HEK293 (cell line): ENCODE results near the gene ANXA4.

ENCODE experiments used
- CTCF ChIA-PET: fragments of 350-600 bp; formaldehyde crosslinking; extraction: SDS; loops from one replicate; lab custom pipeline; 2021; ENCODE audit warnings: antibody characterized with exemption; lab: Yijun Ruan, JAX
- POLR2A ChIA-PET: fragments of 300-600 bp; formaldehyde crosslinking; extraction: SDS; loops from one replicate; lab custom pipeline; 2020; ENCODE audit warnings: antibody characterized with exemption, inconsistent platforms; lab: Yijun Ruan, JAX
- H3K27ac ChIP-seq: fragments of 200-500 bp; sonication (Bioruptor generic); 2 replicates; pipeline ENCODE4 v1.5.1; 2014; ENCODE audit warnings: low read depth, low read length, control low read depth, inconsistent platforms; ENCODE audit errors: extremely low read depth
- H3K36me3 ChIP-seq, 2 experiments: fragments of 200-500 bp in 1 of 2; sonication (Bioruptor generic) in 1 of 2; 1 replicate in 1 of 2; 2 replicates in 1 of 2; pipeline ENCODE4 v1.5.1; 2014 to 2017; ENCODE audit warnings: inconsistent platforms in 2 of 2, low read length in 2 of 2; ENCODE audit not compliant: control insufficient read depth in 2 of 2, insufficient read depth in 1 of 2
- H3K4me1 ChIP-seq: fragments of 200-500 bp; sonication (Bioruptor generic); 2 replicates; pipeline ENCODE4 v1.5.1; 2014; ENCODE audit warnings: mild to moderate bottlenecking, low read length, inconsistent platforms; ENCODE audit not compliant: control insufficient read depth, insufficient read depth
- H3K4me3 ChIP-seq: 2 replicates; pipeline ENCODE4 v1.5.1; 2011; ENCODE audit warnings: low read depth, mild to moderate bottlenecking, control low read depth, low read length, moderate library complexity
- H3K9me3 ChIP-seq: fragments of 200-500 bp; sonication (Bioruptor generic); 2 replicates; pipeline ENCODE4 v1.5.1; 2014; ENCODE audit warnings: low read depth, low read length, inconsistent platforms; ENCODE audit not compliant: control insufficient read depth, insufficient read depth
- GLI2 ChIP-seq: fragments of 450-650 bp; formaldehyde crosslinking; IDR thresholded peaks from 2 replicates; pipeline ENCODE4; 2017; ENCODE audit warnings: missing biosample characterization, missing genetic modification characterization, low read depth, borderline replicate concordance
- KLF10 ChIP-seq: fragments of 450-650 bp; IDR thresholded peaks from 2 replicates; pipeline ENCODE4 v1.5.1; 2018; ENCODE audit warnings: missing biosample characterization, mild to moderate bottlenecking, missing genetic modification characterization
- SCRT1 ChIP-seq: fragments of 450-650 bp; formaldehyde crosslinking; IDR thresholded peaks from 2 replicates; pipeline ENCODE4 v1.5.1; 2016; ENCODE audit warnings: missing biosample characterization, missing genetic modification characterization, borderline replicate concordance
- SP3 ChIP-seq: fragments of 450-650 bp; formaldehyde crosslinking; IDR thresholded peaks from 2 replicates; pipeline ENCODE4 v1.5.1; 2016; ENCODE audit warnings: missing biosample characterization, missing genetic modification characterization
- ZBTB48 ChIP-seq: fragments of 450-650 bp; formaldehyde crosslinking; IDR thresholded peaks from 2 replicates; pipeline ENCODE4 v1.5.1; 2016; ENCODE audit warnings: missing biosample characterization, missing genetic modification characterization
- ZBTB8A ChIP-seq: fragments of 450-650 bp; formaldehyde crosslinking; IDR thresholded peaks from 2 replicates; pipeline ENCODE4 v1.5.1; 2016; ENCODE audit warnings: missing biosample characterization, missing genetic modification characterization
- ZNF138 ChIP-seq: fragments of 450-650 bp; formaldehyde crosslinking; IDR thresholded peaks from 2 replicates; pipeline ENCODE4 v1.5.1; 2016; ENCODE audit warnings: missing biosample characterization, missing genetic modification characterization, borderline replicate concordance
- ZNF157 ChIP-seq: fragments of 450-650 bp; formaldehyde crosslinking; IDR thresholded peaks from 2 replicates; pipeline ENCODE4 v1.5.1; 2016; ENCODE audit warnings: missing biosample characterization, missing genetic modification characterization
- ZNF202 ChIP-seq: fragments of 450-650 bp; formaldehyde crosslinking; IDR thresholded peaks from 2 replicates; pipeline ENCODE4 v1.5.1; 2016; ENCODE audit warnings: missing biosample characterization, missing genetic modification characterization, borderline replicate concordance
- ZNF239 ChIP-seq: fragments of 450-650 bp; formaldehyde crosslinking; IDR thresholded peaks from 2 replicates; pipeline ENCODE4 v1.5.1; 2016; ENCODE audit warnings: missing biosample characterization, missing genetic modification characterization
- ZNF302 ChIP-seq: fragments of 450-650 bp; formaldehyde crosslinking; IDR thresholded peaks from 2 replicates; pipeline ENCODE4 v1.5.1; 2016; ENCODE audit warnings: missing biosample characterization, missing genetic modification characterization, low read depth
- ZNF341 ChIP-seq: fragments of 450-650 bp; formaldehyde crosslinking; IDR thresholded peaks from 2 replicates; pipeline ENCODE4; 2016; ENCODE audit warnings: low read depth, missing biosample characterization, missing genetic modification characterization
- ZNF423 ChIP-seq: fragments of 450-650 bp; formaldehyde crosslinking; IDR thresholded peaks from 2 replicates; pipeline ENCODE4 v1.5.1; 2016; ENCODE audit warnings: missing biosample characterization, missing genetic modification characterization
- ZNF426 ChIP-seq: fragments of 450-650 bp; formaldehyde crosslinking; IDR thresholded peaks from 2 replicates; pipeline ENCODE4 v1.5.1; 2017; ENCODE audit warnings: missing biosample characterization, missing genetic modification characterization, mild to moderate bottlenecking, inconsistent platforms, moderate library complexity
- ZNF521 ChIP-seq: fragments of 450-650 bp; formaldehyde crosslinking; IDR thresholded peaks from 2 replicates; pipeline ENCODE4 v1.5.1; 2017; ENCODE audit warnings: missing biosample characterization, mild to moderate bottlenecking, missing genetic modification characterization
- ZNF558 ChIP-seq: fragments of 450-650 bp; formaldehyde crosslinking; IDR thresholded peaks from 2 replicates; pipeline ENCODE4 v1.5.1; 2016; ENCODE audit warnings: missing biosample characterization, missing genetic modification characterization
- ZNF585B ChIP-seq: fragments of 450-650 bp; formaldehyde crosslinking; IDR thresholded peaks from 2 replicates; pipeline ENCODE4 v1.5.1; 2016; ENCODE audit warnings: missing biosample characterization, missing genetic modification characterization
- ZNF596 ChIP-seq: fragments of 450-650 bp; IDR thresholded peaks from 2 replicates; pipeline ENCODE4 v1.5.0; 2018; ENCODE audit warnings: missing biosample characterization, mild to moderate bottlenecking, missing genetic modification characterization, moderate library complexity
- ZNF623 ChIP-seq: fragments of 450-650 bp; formaldehyde crosslinking; IDR thresholded peaks from 2 replicates; pipeline ENCODE4 v1.5.1; 2016; ENCODE audit warnings: missing biosample characterization, missing genetic modification characterization
- ZNF624 ChIP-seq: fragments of 450-650 bp; formaldehyde crosslinking; IDR thresholded peaks from 2 replicates; pipeline ENCODE4 v1.5.1; 2017; ENCODE audit warnings: missing biosample characterization, missing genetic modification characterization
- ZNF830 ChIP-seq: fragments of 450-650 bp; IDR thresholded peaks from 2 replicates; pipeline ENCODE4 v1.5.0; 2018; ENCODE audit warnings: missing biosample characterization, missing genetic modification characterization, low read depth, mild to moderate bottlenecking, moderate library complexity
- TF ChIP-seq, protein P1 (sequence below): fragments of 450-650 bp; formaldehyde crosslinking; IDR thresholded peaks from 2 replicates; pipeline ENCODE4 v1.5.1; 2016; ENCODE audit warnings: missing biosample characterization, missing genetic modification characterization
- TF ChIP-seq, protein P2 (sequence below): fragments of 450-650 bp; formaldehyde crosslinking; IDR thresholded peaks from 2 replicates; pipeline ENCODE4 v1.5.1; 2016; ENCODE audit warnings: missing biosample characterization, missing genetic modification characterization, low read depth
- TF ChIP-seq, protein P3 (sequence below): fragments of 450-650 bp; formaldehyde crosslinking; IDR thresholded peaks from 2 replicates; pipeline ENCODE4 v1.5.1; 2016; ENCODE audit warnings: missing biosample characterization, missing genetic modification characterization, borderline replicate concordance
- TF ChIP-seq, protein P4 (sequence below): fragments of 450-650 bp; formaldehyde crosslinking; IDR thresholded peaks from 2 replicates; pipeline ENCODE4 v1.5.1; 2016; ENCODE audit warnings: missing biosample characterization, missing genetic modification characterization

The ANXA4 gene

DNA sequence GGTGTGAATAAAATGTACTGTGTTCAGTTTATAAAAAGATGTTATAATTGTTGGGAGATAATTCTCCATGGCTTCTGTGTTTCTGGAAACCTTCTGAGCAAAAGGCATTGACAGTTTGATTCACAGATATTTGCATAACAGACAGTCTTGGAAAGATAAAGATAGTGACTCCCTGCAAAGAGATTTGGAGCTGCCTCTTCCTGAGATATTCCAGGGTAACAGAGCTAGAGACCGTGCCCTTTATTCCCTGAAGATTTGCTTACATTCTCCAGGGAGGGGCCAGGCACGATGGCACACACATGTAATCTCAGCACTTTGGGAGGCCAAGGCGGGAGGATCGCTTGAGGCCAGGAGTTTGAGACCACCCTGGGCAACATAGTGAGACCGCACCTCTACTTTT, 12.2 kb upstream of the ANXA4 start:
- Histone ChIP-seq H3K9me3 (no peaks in the 10 kb centered on the region), H3K4me1 (no peaks in the 10 kb centered on the region), H3K27ac (no peak overlapping the region), H3K4me3 (no peak overlapping the region), H3K36me3 (no peaks in the 10 kb centered on the region)
- POLR2A ChIA-PET = no interaction called here
- CTCF ChIA-PET = interaction anchor here (1.7 kb wide), 1 partner anchor 87 kb away, joined by 6 read pairs; no protein-coding TSS in a partner anchor
- no peak for TF ChIP-seq ZNF585B (tag by site-specific recombination)
- no peak for TF ChIP-seq ZNF341 (tag by site-specific recombination)
- TF ChIP-seq, protein P1, sequence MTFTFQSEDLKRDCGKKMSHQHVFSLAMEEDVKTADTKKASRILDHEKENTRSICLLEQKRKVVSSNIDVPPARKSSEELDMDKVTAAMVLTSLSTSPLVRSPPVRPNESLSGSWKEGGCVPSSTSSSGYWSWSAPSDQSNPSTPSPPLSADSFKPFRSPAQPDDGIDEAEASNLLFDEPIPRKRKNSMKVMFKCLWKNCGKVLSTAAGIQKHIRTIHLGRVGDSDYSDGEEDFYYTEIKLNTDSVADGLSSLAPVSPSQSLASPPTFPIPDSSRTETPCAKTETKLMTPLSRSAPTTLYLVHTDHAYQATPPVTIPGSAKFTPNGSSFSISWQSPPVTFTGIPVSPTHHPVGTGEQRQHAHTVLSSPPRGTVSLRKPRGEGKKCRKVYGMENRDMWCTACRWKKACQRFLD (tag by site-specific recombination) = no peak
- no peak for TF ChIP-seq GLI2 (tag by site-specific recombination)
- TF ChIP-seq ZNF558 (tag by site-specific recombination) = no peak
- no peak for TF ChIP-seq KLF10
- no peak for TF ChIP-seq ZNF239 (tag by site-specific recombination)
- TF ChIP-seq, protein P2, sequence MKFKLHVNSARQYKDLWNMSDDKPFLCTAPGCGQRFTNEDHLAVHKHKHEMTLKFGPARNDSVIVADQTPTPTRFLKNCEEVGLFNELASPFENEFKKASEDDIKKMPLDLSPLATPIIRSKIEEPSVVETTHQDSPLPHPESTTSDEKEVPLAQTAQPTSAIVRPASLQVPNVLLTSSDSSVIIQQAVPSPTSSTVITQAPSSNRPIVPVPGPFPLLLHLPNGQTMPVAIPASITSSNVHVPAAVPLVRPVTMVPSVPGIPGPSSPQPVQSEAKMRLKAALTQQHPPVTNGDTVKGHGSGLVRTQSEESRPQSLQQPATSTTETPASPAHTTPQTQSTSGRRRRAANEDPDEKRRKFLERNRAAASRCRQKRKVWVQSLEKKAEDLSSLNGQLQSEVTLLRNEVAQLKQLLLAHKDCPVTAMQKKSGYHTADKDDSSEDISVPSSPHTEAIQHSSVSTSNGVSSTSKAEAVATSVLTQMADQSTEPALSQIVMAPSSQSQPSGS = no peak
- TF ChIP-seq SCRT1 (tag by site-specific recombination) = no peak
- no peak for TF ChIP-seq ZBTB48 (tag by site-specific recombination)
- TF ChIP-seq, protein P3, sequence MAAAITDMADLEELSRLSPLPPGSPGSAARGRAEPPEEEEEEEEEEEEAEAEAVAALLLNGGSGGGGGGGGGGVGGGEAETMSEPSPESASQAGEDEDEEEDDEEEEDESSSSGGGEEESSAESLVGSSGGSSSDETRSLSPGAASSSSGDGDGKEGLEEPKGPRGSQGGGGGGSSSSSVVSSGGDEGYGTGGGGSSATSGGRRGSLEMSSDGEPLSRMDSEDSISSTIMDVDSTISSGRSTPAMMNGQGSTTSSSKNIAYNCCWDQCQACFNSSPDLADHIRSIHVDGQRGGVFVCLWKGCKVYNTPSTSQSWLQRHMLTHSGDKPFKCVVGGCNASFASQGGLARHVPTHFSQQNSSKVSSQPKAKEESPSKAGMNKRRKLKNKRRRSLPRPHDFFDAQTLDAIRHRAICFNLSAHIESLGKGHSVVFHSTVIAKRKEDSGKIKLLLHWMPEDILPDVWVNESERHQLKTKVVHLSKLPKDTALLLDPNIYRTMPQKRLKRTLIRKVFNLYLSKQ (tag by site-specific recombination) = no peak
- no peak for TF ChIP-seq SP3 (tag by site-specific recombination)
- TF ChIP-seq, protein P4, sequence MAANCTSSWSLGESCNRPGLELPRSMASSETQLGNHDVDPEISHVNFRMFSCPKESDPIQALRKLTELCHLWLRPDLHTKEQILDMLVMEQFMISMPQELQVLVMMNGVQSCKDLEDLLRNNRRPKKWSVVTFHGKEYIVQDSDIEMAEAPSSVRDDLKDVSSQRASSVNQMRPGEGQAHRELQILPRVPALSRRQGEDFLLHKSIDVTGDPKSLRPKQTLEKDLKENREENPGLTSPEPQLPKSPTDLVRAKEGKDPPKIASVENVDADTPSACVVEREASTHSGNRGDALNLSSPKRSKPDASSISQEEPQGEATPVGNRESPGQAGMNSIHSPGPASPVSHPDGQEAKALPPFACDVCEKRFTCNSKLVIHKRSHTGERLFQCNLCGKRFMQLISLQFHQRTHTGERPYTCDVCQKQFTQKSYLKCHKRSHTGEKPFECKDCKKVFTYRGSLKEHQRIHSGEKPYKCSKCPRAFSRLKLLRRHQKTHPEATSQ (tag by site-specific recombination) = no peak
- TF ChIP-seq ZNF624 (tag by site-specific recombination) = no peak
- TF ChIP-seq ZNF521 = no peak
- no peak for TF ChIP-seq ZBTB8A (tag by site-specific recombination)

DNA sequence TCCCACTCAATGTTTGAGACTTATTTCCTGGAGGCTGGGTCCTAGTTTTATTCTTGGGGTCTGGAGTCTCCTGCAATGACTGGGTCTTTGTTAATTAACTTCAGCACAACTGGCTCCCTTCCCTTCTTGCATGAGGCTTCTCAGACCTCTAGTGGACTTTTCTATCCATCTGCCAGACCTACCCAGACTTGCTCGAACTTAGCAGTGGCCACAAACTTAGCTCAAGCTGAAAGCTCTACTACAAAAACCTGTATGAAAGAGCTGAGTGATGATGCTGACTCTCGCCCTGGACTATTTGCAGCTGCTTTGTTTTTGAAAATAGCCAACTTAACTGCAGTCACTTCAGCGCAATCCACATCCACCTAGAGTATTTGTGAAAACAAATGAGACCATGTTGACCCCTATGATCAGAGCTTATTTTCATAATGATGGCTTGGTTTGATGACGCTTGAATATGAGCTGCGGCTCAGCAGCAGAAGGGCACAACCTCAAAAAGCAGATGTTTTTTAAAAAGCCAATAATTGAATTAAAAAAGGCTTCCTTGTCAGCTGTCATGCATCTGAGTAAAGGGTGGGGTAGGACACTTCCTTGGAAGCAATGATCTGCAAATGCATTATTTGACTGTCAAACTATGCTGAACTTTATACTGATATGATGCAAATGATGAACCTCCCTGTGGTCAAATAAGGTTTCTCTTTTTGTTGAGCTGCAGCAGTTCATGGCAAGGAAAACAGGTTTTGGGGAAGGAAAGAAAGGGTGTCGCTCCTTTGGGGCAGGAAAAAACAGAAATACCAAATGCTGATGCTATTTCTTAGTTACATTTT, 10.6 kb upstream of the ANXA4 start:
- TF ChIP-seq ZNF302 = no peak
- no peak for TF ChIP-seq ZNF138 (tag by site-specific recombination)
- TF ChIP-seq ZNF423 = no peak
- no peak for TF ChIP-seq ZNF426 (tag by site-specific recombination)
- TF ChIP-seq ZNF623 (tag by site-specific recombination) = no peak
- TF ChIP-seq ZNF830 (tag by site-specific recombination) = no peak
- TF ChIP-seq ZNF157 = no peak
- TF ChIP-seq ZNF202 = no peak
- TF ChIP-seq ZNF596 (tag by site-specific recombination) = no peak
- no peak for TF ChIP-seq ZNF521
- Histone ChIP-seq H3K4me1 (no peaks in the 10 kb centered on the region), H3K27ac (no peak overlapping the region), H3K4me3 (no peak overlapping the region), H3K9me3 (no peaks in the 10 kb centered on the region), H3K36me3 (no peaks in the 10 kb centered on the region)
- POLR2A ChIA-PET = interaction anchor here (1.1 kb wide), 1 partner anchor 10 kb away, joined by 3 read pairs; no protein-coding TSS in a partner anchor
- CTCF ChIA-PET = interaction anchor here (0.5 to 1.1 kb wide), 3 partner anchors 10 to 319 kb away, joined by 3 to 5 read pairs (median 4); no protein-coding TSS in a partner anchor
